Measurements from ENCODE around the gene EMC6.
A peak's percentile ranks its signal among the peaks of the same experiment; 100 is the strongest.

The EMC6 gene

DNA sequence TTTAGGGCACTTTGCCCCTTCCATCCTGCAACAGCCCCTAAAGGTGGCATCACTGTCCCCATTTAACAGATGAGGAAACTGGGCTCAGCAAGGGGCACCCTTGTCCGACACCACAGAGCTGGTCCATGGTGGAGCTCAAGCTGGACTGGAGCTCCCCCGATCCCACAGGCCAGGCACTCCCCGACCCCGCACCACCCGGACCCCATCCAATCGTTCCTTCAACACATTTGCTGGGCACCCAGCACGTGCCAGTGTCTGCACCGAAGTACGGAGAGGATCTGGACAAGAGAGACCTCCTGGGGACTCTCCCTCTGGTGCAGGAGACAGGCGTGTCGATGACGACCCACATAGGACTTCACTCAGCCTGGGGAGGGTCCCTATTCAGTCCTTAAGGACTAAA lies 13.4 kb downstream of the EMC6 start:
- TF ChIP-seq, protein P1, sequence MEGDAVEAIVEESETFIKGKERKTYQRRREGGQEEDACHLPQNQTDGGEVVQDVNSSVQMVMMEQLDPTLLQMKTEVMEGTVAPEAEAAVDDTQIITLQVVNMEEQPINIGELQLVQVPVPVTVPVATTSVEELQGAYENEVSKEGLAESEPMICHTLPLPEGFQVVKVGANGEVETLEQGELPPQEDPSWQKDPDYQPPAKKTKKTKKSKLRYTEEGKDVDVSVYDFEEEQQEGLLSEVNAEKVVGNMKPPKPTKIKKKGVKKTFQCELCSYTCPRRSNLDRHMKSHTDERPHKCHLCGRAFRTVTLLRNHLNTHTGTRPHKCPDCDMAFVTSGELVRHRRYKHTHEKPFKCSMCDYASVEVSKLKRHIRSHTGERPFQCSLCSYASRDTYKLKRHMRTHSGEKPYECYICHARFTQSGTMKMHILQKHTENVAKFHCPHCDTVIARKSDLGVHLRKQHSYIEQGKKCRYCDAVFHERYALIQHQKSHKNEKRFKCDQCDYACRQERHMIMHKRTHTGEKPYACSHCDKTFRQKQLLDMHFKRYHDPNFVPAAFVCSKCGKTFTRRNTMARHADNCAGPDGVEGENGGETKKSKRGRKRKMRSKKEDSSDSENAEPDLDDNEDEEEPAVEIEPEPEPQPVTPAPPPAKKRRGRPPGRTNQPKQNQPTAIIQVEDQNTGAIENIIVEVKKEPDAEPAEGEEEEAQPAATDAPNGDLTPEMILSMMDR (IDR thresholded peaks at IDR 0.05; ENCODE audit: insufficient read depth, missing control alignments) = no peak
- DNase-seq (ENCODE audit: insufficient read length, low spot score) (no peak), FAIRE-seq (no peak)

DNA sequence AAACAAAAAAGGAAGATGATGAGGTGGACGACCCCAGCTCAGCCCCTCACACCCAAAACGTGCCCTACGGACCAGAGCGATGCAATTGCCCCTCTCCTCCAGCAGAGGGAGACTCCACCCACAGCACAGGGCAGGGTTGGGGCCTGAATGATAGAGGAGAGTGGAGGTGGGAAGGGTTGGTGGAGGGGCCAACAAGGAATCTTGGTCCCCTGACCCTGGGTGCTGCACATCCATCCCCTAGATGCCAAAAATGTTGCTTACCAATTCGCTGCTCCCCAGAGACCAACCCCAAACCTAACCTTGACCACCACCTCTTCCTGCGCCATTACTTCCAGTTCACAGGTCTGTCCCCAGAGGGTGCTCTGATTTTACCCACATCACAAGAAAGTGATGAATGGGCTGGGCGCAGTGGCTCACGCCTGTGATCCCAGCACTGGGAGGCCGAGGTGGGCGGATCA lies 14.5 kb downstream of the EMC6 start:
- TF ChIP-seq, protein P1 (IDR thresholded peaks at IDR 0.05; ENCODE audit: insufficient read depth, missing control alignments) = peak; percentile 64
- DNase-seq (ENCODE audit: insufficient read length, low spot score) (peak; percentile 97), FAIRE-seq (no peak)

DNA sequence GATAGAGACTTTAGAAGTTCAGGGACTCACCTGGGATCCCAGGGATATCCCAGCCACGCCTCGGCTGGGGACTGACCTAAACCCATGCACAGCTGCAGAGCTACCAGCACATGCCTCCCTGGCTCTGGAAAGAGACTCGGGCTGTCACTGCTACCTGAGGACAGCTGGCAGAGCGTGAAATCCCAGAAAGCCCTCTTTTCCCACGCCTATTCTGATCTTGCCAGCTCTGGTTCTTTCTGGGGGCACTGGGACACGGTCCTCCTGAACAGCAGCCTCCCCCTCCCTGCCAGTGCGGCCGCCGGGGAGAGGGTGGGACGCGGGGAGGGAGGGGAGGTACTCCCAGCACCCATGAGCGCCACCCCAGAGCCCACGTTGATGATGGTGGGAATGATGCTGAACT lies 16.6 kb downstream of the EMC6 start:
- FAIRE-seq (no peak), DNase-seq (ENCODE audit: insufficient read length, low spot score) (peak; percentile 64)
- TF ChIP-seq, protein P1 (IDR thresholded peaks at IDR 0.05; ENCODE audit: insufficient read depth, missing control alignments) = no peak

DNA sequence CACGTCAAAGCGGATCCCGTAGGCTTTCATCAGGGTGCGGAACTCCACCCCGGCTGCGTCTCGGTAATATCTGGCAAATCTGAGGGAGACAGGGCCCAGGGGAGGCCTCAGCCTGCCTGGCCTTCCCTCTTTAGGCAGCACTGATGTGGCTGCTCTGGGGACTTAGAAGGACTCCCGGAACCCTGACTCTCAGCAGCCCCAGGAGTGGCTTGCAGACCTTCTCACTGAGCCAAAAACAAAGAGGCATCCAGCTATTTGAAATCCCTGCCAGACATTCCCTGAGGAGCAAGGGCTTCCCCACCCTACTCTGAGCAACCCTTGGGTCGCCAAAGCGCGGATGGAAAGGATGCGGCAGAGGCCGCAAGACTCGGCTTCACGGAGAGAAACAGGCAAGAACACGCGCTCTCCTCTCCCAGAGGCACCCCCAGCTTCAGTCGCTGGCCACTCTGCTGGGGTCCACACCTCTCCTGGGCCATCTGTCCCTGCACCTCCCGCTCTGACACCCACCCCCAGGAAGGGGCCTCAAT lies 19.5 kb downstream of the EMC6 start:
- TF ChIP-seq, protein P1 (IDR thresholded peaks at IDR 0.05; ENCODE audit: insufficient read depth, missing control alignments) = no peak
- FAIRE-seq (no peak), DNase-seq (ENCODE audit: insufficient read length, low spot score) (no peak)

DNA sequence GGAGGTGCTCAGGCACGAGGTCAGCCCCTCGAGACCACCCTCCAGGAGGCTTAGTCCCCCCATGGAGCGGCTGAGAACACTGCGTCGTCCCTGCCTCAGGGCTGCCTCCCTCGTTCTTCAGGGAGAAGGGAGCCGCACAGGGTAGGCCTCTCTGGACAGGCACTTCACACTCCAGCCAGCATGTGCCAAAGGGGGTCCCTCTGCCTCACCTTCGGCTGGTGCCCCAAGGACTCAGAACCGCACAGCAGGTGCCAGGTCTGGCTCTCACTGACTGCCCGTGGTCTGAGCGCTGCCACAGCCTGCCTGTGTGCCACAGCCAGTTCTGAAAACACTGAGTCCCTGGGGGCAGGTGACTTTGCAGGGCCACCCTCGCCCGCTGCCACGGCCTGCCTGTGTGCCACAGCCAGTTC lies 20.2 kb downstream of the EMC6 start:
- TF ChIP-seq, protein P1 (IDR thresholded peaks at IDR 0.05; ENCODE audit: insufficient read depth, missing control alignments) = no peak
- FAIRE-seq (no peak), DNase-seq (ENCODE audit: insufficient read length, low spot score) (no peak)

DNA sequence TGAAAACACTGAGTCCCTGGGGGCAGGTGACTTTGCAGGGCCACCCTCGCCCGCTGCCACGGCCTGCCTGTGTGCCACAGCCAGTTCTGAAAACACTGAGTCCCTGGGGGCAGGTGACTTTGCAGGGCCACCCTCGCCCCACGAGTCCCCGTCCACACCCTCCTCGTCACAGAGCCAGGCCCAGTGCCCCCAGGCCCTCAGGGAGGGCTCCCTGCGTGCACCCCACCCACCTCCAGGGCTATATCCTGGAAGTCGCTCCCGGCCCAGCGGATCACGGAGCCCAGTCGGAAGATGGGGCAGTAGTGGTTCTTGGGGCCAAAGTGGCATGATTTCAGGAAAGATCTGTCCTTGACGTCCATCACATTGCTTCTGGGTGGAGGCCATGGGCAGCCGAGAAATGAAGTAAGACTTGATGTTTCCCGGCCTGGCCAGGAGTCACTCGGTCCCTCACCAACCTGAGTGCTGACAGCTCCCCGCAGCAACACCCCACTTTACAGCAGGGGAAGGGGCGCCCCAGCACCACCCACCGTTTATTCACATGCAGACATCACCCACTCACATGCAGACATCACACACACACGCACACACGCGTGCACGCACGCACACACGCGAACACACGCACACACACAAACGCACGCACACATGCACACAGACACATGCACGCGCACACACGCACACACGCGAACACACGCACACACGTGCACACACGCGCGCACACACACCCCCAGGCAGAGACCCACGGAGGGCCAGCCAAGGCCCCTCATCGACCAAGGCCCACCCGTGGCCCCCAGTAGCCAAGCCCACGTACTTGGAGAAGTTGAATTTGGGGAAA lies 20.9 kb downstream of the EMC6 start:
- no peak for FAIRE-seq
- no peak for DNase-seq (ENCODE audit: insufficient read length, low spot score)
- TF ChIP-seq, protein P1 (IDR thresholded peaks at IDR 0.05; ENCODE audit: insufficient read depth, missing control alignments) = no peak
